Activated effector memory CD4-positive, alpha-beta T cell treated with Interleukin-2 at 50 U/mL for 16 hours (primary cell): ENCODE measurements around the gene SFXN2.
"Not testable (repeated sequence)": the region's sequence is repeated elsewhere in the genome, so short reads cannot be mapped to it uniquely, and the experiment has no call there.

Source experiments
- DNase-seq: peaks from one replicate; pipeline ENCODE4 v3.0.0-alpha.2; 2020

Gene SFXN2

GRCh38 chr10:102681696-102682095 lies 32.7 kb upstream of the SFXN2 start:
- DNase-seq = no peak

- no peak for DNase-seq
Measured at GRCh38 chr10:102682416-102682815, 32.0 kb upstream of the SFXN2 start.

GRCh38 chr10:102682981-102683380 lies 31.5 kb upstream of the SFXN2 start:
- no peak for DNase-seq

GRCh38 chr10:102683736-102684135 lies 30.7 kb upstream of the SFXN2 start:
- no peak for DNase-seq

- no peak for DNase-seq
Measured at GRCh38 chr10:102691285-102692066, 23.0 kb upstream of the SFXN2 start.

- DNase-seq = not testable (repeated sequence)
Measured at GRCh38 chr10:102695401-102695800, 19.0 kb upstream of the SFXN2 start.

GRCh38 chr10:102696736-102697135 lies 17.7 kb upstream of the SFXN2 start:
- no peak for DNase-seq

GRCh38 chr10:102698894-102699293 lies 15.5 kb upstream of the SFXN2 start:
- no peak for DNase-seq

- DNase-seq = no peak
Measured at GRCh38 chr10:102701272-102701671, 13.2 kb upstream of the SFXN2 start.

- no peak for DNase-seq
Measured at GRCh38 chr10:102701796-102702195, 12.6 kb upstream of the SFXN2 start.

GRCh38 chr10:102702742-102703141 lies 11.7 kb upstream of the SFXN2 start:
- no peak for DNase-seq

GRCh38 chr10:102704915-102705314 lies 9.5 kb upstream of the SFXN2 start:
- DNase-seq = no peak

- DNase-seq = no peak
Measured at GRCh38 chr10:102705531-102705930, 8.9 kb upstream of the SFXN2 start.

- DNase-seq = no peak
Measured at GRCh38 chr10:102710609-102711008, 3.8 kb upstream of the SFXN2 start.

- no peak for DNase-seq
Measured at GRCh38 chr10:102712089-102712488, 2.3 kb upstream of the SFXN2 start.

GRCh38 chr10:102712843-102713538 lies 1.4 kb upstream of the SFXN2 start:
- DNase-seq = no peak

GRCh38 chr10:102713539-102713813 lies 960 bp upstream of the SFXN2 start:
- no peak for DNase-seq

- DNase-seq = peak; percentile 95
Measured at GRCh38 chr10:102713814-102714620, 419 bp upstream of the SFXN2 start, which contains the start of gene ARL3. TSS of gene ARL3 (minus strand) at chr10:102714397. CDS start at chr10:102714275, 122 bp downstream.

GRCh38 chr10:102715880-102716279 lies 1.4 kb downstream of the SFXN2 start:
- no peak for DNase-seq

GRCh38 chr10:102716900-102717565 lies 2.6 kb downstream of the SFXN2 start:
- not testable (repeated sequence) for DNase-seq

GRCh38 chr10:102718220-102718619 lies 3.8 kb downstream of the SFXN2 start:
- no peak for DNase-seq

- no peak for DNase-seq
Measured at GRCh38 chr10:102720337-102720736, 5.9 kb downstream of the SFXN2 start.

GRCh38 chr10:102720775-102721301 lies 6.4 kb downstream of the SFXN2 start:
- DNase-seq = no peak
